Measurements from ENCODE around the gene SGIP1.

Gene SGIP1

GRCh38 chr1:66685670-66686069, 151.7 kb downstream of the SGIP1 start:
- no peak overlapping the region for H3K27ac ChIP-seq (ENCODE audit: poor library complexity, severe bottlenecking)
- H3K4me1 ChIP-seq (ENCODE audit: insufficient read depth, poor library complexity, severe bottlenecking): no peaks in the 10 kb centered on the region
- H3K27me3 ChIP-seq (ENCODE audit: insufficient read depth, poor library complexity, severe bottlenecking): no peaks in the 10 kb centered on the region
- no peak overlapping the region for H3K4me3 ChIP-seq (ENCODE audit: severe bottlenecking)
- TF ChIP-seq, protein P1, sequence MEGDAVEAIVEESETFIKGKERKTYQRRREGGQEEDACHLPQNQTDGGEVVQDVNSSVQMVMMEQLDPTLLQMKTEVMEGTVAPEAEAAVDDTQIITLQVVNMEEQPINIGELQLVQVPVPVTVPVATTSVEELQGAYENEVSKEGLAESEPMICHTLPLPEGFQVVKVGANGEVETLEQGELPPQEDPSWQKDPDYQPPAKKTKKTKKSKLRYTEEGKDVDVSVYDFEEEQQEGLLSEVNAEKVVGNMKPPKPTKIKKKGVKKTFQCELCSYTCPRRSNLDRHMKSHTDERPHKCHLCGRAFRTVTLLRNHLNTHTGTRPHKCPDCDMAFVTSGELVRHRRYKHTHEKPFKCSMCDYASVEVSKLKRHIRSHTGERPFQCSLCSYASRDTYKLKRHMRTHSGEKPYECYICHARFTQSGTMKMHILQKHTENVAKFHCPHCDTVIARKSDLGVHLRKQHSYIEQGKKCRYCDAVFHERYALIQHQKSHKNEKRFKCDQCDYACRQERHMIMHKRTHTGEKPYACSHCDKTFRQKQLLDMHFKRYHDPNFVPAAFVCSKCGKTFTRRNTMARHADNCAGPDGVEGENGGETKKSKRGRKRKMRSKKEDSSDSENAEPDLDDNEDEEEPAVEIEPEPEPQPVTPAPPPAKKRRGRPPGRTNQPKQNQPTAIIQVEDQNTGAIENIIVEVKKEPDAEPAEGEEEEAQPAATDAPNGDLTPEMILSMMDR (IDR thresholded peaks at IDR 0.05; ENCODE audit: poor library complexity, severe bottlenecking): no peak
- no peak for DNase-seq (ENCODE audit: low spot score)
- no peaks in the 10 kb centered on the region for H3K36me3 ChIP-seq (ENCODE audit: low read depth)
- ATAC-seq (ENCODE audit: low read depth): peak; percentile 61; the same call in 2 of the 3 replicates
- no peaks in the 10 kb centered on the region for H3K9me3 ChIP-seq (ENCODE audit: severe bottlenecking)

GRCh38 chr1:66686406-66686805, 152.5 kb downstream of the SGIP1 start:
- Histone ChIP-seq H3K27ac (ENCODE audit: poor library complexity, severe bottlenecking) (no peak overlapping the region), H3K4me1 (ENCODE audit: insufficient read depth, poor library complexity, severe bottlenecking) (no peaks in the 10 kb centered on the region), H3K27me3 (ENCODE audit: insufficient read depth, poor library complexity, severe bottlenecking) (no peaks in the 10 kb centered on the region), H3K4me3 (ENCODE audit: severe bottlenecking) (no peak overlapping the region), H3K9me3 (ENCODE audit: severe bottlenecking) (no peaks in the 10 kb centered on the region), H3K36me3 (ENCODE audit: low read depth) (no peaks in the 10 kb centered on the region)
- TF ChIP-seq, protein P1 (IDR thresholded peaks at IDR 0.05; ENCODE audit: poor library complexity, severe bottlenecking): no peak
- no peak for ATAC-seq (ENCODE audit: low read depth)
- no peak for DNase-seq (ENCODE audit: low spot score)

- H3K4me3 ChIP-seq (ENCODE audit: severe bottlenecking): no peak overlapping the region
- no peak overlapping the region for H3K27ac ChIP-seq (ENCODE audit: poor library complexity, severe bottlenecking)
- H3K4me1 ChIP-seq (ENCODE audit: insufficient read depth, poor library complexity, severe bottlenecking): no peaks in the 10 kb centered on the region
- DNase-seq (ENCODE audit: low spot score) (no peak), ATAC-seq (ENCODE audit: low read depth) (no peak)
- no peaks in the 10 kb centered on the region for H3K27me3 ChIP-seq (ENCODE audit: insufficient read depth, poor library complexity, severe bottlenecking)
- no peaks in the 10 kb centered on the region for H3K36me3 ChIP-seq (ENCODE audit: low read depth)
- TF ChIP-seq, protein P1 (IDR thresholded peaks at IDR 0.05; ENCODE audit: poor library complexity, severe bottlenecking): no peak
- no peaks in the 10 kb centered on the region for H3K9me3 ChIP-seq (ENCODE audit: severe bottlenecking)
Measured at GRCh38 chr1:66687358-66687757, 153.4 kb downstream of the SGIP1 start.

- ATAC-seq (ENCODE audit: low read depth) (no peak), DNase-seq (ENCODE audit: low spot score) (no peak)
- Histone ChIP-seq H3K4me3 (ENCODE audit: severe bottlenecking) (no peak overlapping the region), H3K9me3 (ENCODE audit: severe bottlenecking) (no peaks in the 10 kb centered on the region), H3K4me1 (ENCODE audit: insufficient read depth, poor library complexity, severe bottlenecking) (no peaks in the 10 kb centered on the region), H3K36me3 (ENCODE audit: low read depth) (no peaks in the 10 kb centered on the region), H3K27me3 (ENCODE audit: insufficient read depth, poor library complexity, severe bottlenecking) (no peaks in the 10 kb centered on the region), H3K27ac (ENCODE audit: poor library complexity, severe bottlenecking) (no peak overlapping the region)
- TF ChIP-seq, protein P1 (IDR thresholded peaks at IDR 0.05; ENCODE audit: poor library complexity, severe bottlenecking): no peak
Measured at GRCh38 chr1:66690666-66691381, 156.9 kb downstream of the SGIP1 start.

GRCh38 chr1:66692681-66693080, 158.7 kb downstream of the SGIP1 start:
- H3K9me3 ChIP-seq (ENCODE audit: severe bottlenecking): no peaks in the 10 kb centered on the region
- no peak for ATAC-seq (ENCODE audit: low read depth)
- no peaks in the 10 kb centered on the region for H3K36me3 ChIP-seq (ENCODE audit: low read depth)
- TF ChIP-seq, protein P1 (IDR thresholded peaks at IDR 0.05; ENCODE audit: poor library complexity, severe bottlenecking): no peak
- no peaks in the 10 kb centered on the region for H3K27me3 ChIP-seq (ENCODE audit: insufficient read depth, poor library complexity, severe bottlenecking)
- no peak for DNase-seq (ENCODE audit: low spot score)
- no peak overlapping the region for H3K27ac ChIP-seq (ENCODE audit: poor library complexity, severe bottlenecking)
- no peaks in the 10 kb centered on the region for H3K4me1 ChIP-seq (ENCODE audit: insufficient read depth, poor library complexity, severe bottlenecking)
- no peak overlapping the region for H3K4me3 ChIP-seq (ENCODE audit: severe bottlenecking)
